Chondrocyte (in vitro differentiated cells): ENCODE measurements around the gene HMGXB3. TPM values are rescaled to one million over a fixed set of nuclear protein-coding genes. Genes with fewer than 3 reads are reported as not detected.
"Not testable (repeated sequence)": the region's sequence is repeated elsewhere in the genome, so short reads cannot be mapped to it uniquely, and the experiment has no call there.

Experiments used
- DNase-seq: peaks from one replicate; pipeline ENCODE4 v3.0.0; 2021; ENCODE audit warnings: mixed read lengths, low spot score
- H3K27ac Mint-ChIP-seq: one replicate; pipeline ENCODE4 v1.8.0; 2021; ENCODE audit warnings: mild to moderate bottlenecking, moderate library complexity, mixed read lengths; ENCODE audit not compliant: unreplicated experiment
- H3K27me3 Mint-ChIP-seq: 2 replicates; pipeline ENCODE4 v1.8.0; 2021; ENCODE audit warnings: low read depth, mixed read lengths
- H3K36me3 Mint-ChIP-seq: 2 replicates; pipeline ENCODE4 v1.8.0; 2021; ENCODE audit warnings: low read depth, mixed read lengths
- H3K4me1 Mint-ChIP-seq: 2 replicates; pipeline ENCODE4 v1.8.0; 2021; ENCODE audit warnings: low read depth, mild to moderate bottlenecking, mixed read lengths
- H3K4me3 Mint-ChIP-seq: one replicate; pipeline ENCODE4 v1.8.0; 2021; ENCODE audit warnings: mild to moderate bottlenecking, moderate library complexity, mixed read lengths; ENCODE audit not compliant: unreplicated experiment
- H3K9me3 Mint-ChIP-seq: 2 replicates; pipeline ENCODE4 v1.8.0; 2021; ENCODE audit warnings: low read depth, mixed read lengths
- total RNA-seq: library from RNA; stranded (reverse); gene quantifications from 3 replicates; pipeline ENCODE4 v1.2.1, GENCODE V29; 2021
- TF ChIP-seq, protein P1 (sequence below): fragments of 200-600 bp; sonication (generic); IDR thresholded peaks from 2 replicates; pipeline ENCODE4 v1.5.0; 2021; ENCODE audit warnings: antibody characterized with exemption, mild to moderate bottlenecking, moderate library complexity

Gene HMGXB3
- total RNA-seq, 1 donor from 2014 or later: 44.2 TPM

GRCh38 chr5:150044329-150044681, 43.8 kb downstream of the HMGXB3 start:
- Mint-ChIP-seq H3K27ac (peak overlapping the region; percentile 87), H3K4me3 (no peak overlapping the region), H3K27me3 (no peaks in the 10 kb centered on the region), H3K9me3 (no peaks in the 10 kb centered on the region), H3K36me3 (peaks cover 42% of the 10 kb centered on the region), H3K4me1 (peaks cover 35% of the 10 kb centered on the region)
- DNase-seq: no peak
- TF ChIP-seq, protein P1, sequence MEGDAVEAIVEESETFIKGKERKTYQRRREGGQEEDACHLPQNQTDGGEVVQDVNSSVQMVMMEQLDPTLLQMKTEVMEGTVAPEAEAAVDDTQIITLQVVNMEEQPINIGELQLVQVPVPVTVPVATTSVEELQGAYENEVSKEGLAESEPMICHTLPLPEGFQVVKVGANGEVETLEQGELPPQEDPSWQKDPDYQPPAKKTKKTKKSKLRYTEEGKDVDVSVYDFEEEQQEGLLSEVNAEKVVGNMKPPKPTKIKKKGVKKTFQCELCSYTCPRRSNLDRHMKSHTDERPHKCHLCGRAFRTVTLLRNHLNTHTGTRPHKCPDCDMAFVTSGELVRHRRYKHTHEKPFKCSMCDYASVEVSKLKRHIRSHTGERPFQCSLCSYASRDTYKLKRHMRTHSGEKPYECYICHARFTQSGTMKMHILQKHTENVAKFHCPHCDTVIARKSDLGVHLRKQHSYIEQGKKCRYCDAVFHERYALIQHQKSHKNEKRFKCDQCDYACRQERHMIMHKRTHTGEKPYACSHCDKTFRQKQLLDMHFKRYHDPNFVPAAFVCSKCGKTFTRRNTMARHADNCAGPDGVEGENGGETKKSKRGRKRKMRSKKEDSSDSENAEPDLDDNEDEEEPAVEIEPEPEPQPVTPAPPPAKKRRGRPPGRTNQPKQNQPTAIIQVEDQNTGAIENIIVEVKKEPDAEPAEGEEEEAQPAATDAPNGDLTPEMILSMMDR: no peak

GRCh38 chr5:150044712-150045111, 44.2 kb downstream of the HMGXB3 start:
- TF ChIP-seq, protein P1: no peak
- Mint-ChIP-seq H3K4me3 (no peak overlapping the region), H3K27ac (peak overlapping the region; percentile 87), H3K36me3 (peaks cover 43% of the 10 kb centered on the region), H3K4me1 (peaks cover 40% of the 10 kb centered on the region), H3K27me3 (no peaks in the 10 kb centered on the region), H3K9me3 (no peaks in the 10 kb centered on the region)
- no peak for DNase-seq

DNA sequence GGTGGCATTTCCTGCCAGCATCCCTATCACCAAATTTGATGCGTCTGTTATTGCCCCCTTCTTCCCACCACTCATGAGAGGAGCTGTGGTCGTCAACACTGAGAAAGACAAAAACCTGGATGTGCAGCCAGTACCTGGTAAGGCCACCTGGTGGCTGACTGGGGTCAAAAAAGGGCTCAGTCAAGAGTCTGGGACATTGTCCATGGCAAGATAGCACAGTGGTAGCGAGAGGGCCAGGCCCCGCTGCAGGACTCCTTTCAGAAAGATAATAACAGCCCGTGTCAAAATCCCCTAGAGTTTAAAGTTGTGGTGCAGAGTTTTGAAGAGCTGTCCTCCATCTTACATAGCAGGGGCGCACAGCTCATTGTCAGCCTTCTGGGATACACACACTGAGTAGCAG, 45.0 kb downstream of the HMGXB3 start:
- peaks cover 41% of the 10 kb centered on the region for H3K36me3 Mint-ChIP-seq
- no peaks in the 10 kb centered on the region for H3K27me3 Mint-ChIP-seq
- no peak overlapping the region for H3K4me3 Mint-ChIP-seq
- H3K27ac Mint-ChIP-seq: no peak overlapping the region
- DNase-seq: no peak
- H3K9me3 Mint-ChIP-seq: no peaks in the 10 kb centered on the region
- TF ChIP-seq, protein P1: no peak
- peaks cover 45% of the 10 kb centered on the region for H3K4me1 Mint-ChIP-seq

- H3K36me3 Mint-ChIP-seq: peaks cover 39% of the 10 kb centered on the region
- no peak for DNase-seq
- H3K4me1 Mint-ChIP-seq: peaks cover 45% of the 10 kb centered on the region
- TF ChIP-seq, protein P1: no peak
- no peak overlapping the region for H3K4me3 Mint-ChIP-seq
- no peaks in the 10 kb centered on the region for H3K9me3 Mint-ChIP-seq
- no peaks in the 10 kb centered on the region for H3K27me3 Mint-ChIP-seq
- H3K27ac Mint-ChIP-seq: no peak overlapping the region
Observed at GRCh38 chr5:150046031-150046430, 45.5 kb downstream of the HMGXB3 start.

DNA sequence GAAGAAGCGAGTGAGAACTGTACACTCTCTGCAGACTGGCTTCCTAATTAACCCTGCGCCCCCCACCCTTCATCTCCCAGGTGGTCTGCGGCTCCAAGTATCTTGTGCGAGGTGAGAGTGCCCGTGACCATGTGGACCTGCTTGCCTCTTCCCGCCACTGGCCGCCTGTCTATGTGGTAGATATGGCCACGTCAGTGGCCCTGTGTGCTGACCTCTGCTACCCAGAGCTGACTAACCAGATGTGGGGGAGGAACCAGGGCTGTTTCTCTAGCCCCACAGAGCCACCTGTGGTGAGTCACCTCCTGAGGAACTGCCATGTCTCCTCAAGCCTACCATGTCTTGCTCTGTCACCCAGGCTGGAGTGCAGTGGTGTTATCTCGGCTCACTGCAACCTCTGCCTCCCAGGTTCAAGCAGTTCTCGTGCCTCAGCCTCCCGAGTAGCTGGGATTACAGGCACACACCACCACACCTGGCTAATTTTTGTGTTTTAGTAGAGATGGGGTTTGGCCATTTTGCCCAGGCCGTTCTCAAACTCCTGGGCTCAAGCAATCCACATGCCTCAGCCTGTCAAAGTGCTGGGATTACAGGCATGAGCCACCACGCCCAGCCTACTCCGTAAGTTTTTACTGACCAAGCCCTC, 49.8 kb downstream of the HMGXB3 start:
- H3K27ac Mint-ChIP-seq, H3K4me3 Mint-ChIP-seq, DNase-seq, H3K9me3 Mint-ChIP-seq, H3K27me3 Mint-ChIP-seq: not testable (repeated sequence)
- Mint-ChIP-seq H3K4me1 (peaks cover 29% of the 10 kb centered on the region), H3K36me3 (peaks cover 36% of the 10 kb centered on the region)

- no peaks in the 10 kb centered on the region for H3K27me3 Mint-ChIP-seq
- no peak overlapping the region for H3K27ac Mint-ChIP-seq
- H3K36me3 Mint-ChIP-seq: peaks cover 32% of the 10 kb centered on the region
- TF ChIP-seq, protein P1: no peak
- no peak overlapping the region for H3K4me3 Mint-ChIP-seq
- no peak for DNase-seq
- H3K9me3 Mint-ChIP-seq: no peaks in the 10 kb centered on the region
- H3K4me1 Mint-ChIP-seq: peaks cover 27% of the 10 kb centered on the region
Observed at GRCh38 chr5:150051657-150052195, 51.2 kb downstream of the HMGXB3 start.
